ENCODE results near the gene PCDHGC3.

PCDHGC3 gene

DNA sequence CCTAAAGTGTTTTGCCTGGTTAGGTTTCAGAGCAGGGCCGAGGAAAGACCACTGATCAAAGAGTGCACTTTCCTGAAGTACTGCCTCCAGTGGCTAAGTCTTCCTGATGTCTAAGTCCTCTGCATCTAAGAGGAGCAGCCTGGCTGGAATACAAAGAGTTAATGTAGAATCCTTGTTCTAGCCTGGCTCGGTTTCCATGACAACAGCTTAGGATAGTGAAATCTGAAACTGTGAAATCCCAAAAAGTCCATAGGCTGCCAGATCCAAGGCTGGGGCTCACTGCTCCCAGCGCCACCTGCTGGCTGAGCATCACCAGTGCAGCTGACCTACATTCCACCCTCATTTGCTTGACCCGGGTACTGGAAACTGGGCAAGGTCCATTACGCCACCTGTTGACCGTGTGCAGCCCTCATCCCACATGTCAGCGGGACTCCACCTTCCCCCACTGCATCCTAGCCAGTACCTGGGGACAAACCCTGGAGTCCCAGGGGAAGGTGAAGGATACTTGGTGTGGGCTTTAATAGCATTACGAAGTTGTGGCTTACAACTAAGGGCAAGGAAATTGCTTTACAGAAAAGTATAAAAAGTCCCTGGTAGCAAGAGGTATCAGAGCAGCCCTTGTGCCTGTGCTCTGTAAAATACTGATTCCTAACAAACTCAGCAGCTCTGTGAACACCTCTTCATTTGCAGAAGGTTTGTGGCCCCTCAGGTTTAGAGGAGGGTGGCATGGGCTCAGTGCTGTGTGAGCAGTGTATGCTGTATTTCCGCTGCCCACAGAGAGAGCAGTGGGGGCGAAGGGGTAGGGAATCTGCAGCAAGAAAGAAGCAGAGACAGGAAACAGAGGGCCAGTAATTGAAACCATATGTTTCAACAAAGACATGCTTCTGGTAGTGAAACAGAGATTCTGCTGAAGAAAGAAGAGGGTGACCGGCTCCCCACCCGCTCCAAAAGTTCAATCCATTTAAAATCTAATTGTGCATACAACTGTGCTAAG is 49.1 kb downstream of the PCDHGC3 start:
- no peak for DNase-seq

DNA sequence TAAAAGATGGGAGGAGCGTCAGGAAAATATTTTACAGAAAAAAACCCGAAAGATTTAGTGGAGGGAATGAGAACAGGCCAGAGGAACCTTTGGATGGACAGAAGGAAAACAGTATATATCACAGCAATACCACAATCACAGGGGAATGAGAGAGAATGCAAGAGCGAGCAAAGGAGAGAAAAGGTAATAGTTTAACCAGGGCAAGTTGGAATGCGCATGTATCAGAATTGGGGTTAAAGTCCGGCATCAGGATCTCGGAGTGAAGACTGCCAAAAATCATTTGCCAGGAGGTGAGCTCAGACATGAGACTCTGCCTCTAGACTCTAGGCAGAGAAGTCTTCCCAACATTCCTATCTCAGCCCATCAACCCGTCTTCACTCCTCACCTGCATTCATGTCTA is 49.9 kb downstream of the PCDHGC3 start:
- no peak for DNase-seq

DNA sequence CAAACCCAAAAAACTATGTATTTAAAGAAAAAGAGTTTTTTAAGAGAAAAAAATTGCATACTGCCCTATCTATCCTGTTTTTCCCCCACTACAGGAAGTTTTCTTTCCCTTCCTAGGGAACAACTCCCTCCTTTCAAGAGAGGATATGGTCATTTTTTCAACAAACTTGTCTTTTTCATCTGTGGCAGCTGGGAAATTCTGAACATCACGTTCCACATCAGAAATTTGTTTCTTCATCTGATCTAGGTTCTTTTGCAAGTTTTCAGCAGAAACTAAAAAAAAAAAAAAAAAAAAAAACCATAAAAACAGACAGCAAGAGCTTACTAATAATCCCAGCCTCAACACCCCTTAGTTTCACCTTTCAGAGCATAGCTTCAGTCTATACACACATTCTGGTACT is 51.7 kb downstream of the PCDHGC3 start:
- DNase-seq, result no peak

Measured in SIG-M5 (cell line).